ENCODE results near the gene C19orf67. TPM values are rescaled to one million over a fixed set of nuclear protein-coding genes. Genes with fewer than 3 reads are reported as not detected.

C19orf67 gene
- total RNA-seq, 1 experiment from 2014 or later, result 0.39 TPM

DNA sequence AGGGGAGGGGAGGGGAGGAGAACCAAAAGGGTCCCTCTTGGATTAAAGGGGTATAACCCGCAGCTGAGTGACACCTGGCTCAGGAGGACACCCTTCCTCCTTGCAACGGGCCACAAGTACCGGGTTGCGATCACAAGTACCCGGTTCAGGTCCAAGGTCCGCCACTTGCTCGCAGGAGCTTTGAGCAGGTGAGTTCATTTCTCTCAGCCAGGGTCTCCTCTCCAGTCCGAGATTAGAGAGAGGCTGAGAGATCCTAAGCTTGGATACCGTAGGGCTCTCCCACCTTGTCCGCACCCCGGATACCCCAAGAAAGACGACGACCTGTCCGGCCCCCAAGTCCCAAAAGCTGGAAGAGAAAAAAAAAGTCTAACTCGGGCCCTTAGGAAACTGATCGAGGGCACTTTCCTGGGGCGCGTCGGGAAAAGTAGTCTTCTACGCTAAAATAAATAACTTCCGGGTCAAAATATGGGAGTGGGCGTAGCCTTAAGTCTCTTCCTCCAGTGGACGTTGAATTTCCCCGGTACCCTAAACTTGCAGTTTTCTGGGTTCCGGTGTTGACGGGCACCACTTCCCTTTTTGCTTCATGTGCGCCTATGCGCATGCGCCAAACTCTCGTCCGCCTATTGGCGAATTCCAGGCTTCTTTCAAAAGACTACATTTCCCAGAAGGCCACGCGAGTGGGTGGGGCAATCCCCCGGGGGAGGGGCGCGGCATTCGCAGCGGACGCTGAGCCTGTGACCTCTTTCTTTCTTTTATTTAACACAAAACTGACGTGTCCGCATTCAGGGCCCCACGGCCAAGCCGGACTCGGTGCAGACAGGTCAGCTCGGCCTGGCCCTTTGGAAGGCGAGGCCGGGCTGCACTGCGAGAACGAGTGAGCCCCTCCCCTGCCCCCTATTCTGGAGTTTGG is 4.4 kb downstream of the C19orf67 start:
- no peak overlapping the region for H2AK5ac ChIP-seq (ENCODE audit: insufficient read length, low read length)
- no peak overlapping the region for H3K4ac ChIP-seq (ENCODE audit: low read depth, low read length)
- no CpG with 5 or more reads among the region's 50 CpGs for WGBS (ENCODE audit: extremely low coverage, insufficient read length, low lambda C conversion rate)
- H3K9ac ChIP-seq (ENCODE audit: extremely low read depth, insufficient read length, low read length), result peak overlapping the region; percentile 52
- no peaks in the 10 kb centered on the region for H3K9me3 Mint-ChIP-seq
- DNase-seq, result peak; percentile 98
- peak overlapping the region; percentile 21; the same call in 1 of the 2 replicates for H3K14ac ChIP-seq (ENCODE audit: insufficient read depth, low read length)
- H3K27ac Mint-ChIP-seq, result peak overlapping the region in 2 of 3 experiments; percentile 86 to 94; a peak in 5 of 7 replicates
- H3K4me3 Mint-ChIP-seq, result peak overlapping the region; percentile 89 to 95
- H3K56ac ChIP-seq (ENCODE audit: insufficient read length, low read depth, low read length), result no peak overlapping the region
- peak overlapping the region; percentile 23 for H2AFZ ChIP-seq (ENCODE audit: low read length)
- no peak overlapping the region for H3T11ph ChIP-seq (ENCODE audit: low read length)
- peaks cover 6 to 7% of the 10 kb centered on the region in 2 experiments; a peak in 3 of 4 replicates for H3K4me1 Mint-ChIP-seq
- H3K23ac ChIP-seq (ENCODE audit: insufficient read length, low read depth, low read length), result no peak overlapping the region
- no peaks in the 10 kb centered on the region; a peak in 1 of 7 replicates for H3K36me3 Mint-ChIP-seq (ENCODE audit: insufficient read depth in 1 of 3, low read depth in 3 of 3)
- H2BK20ac ChIP-seq (ENCODE audit: low read depth, low read length, poor library complexity, severe bottlenecking), result no peak overlapping the region
- no peak overlapping the region for H3K27ac ChIP-seq (ENCODE audit: insufficient read length, low read depth, low read length)
- H3K9me3 ChIP-seq (ENCODE audit: control insufficient read depth, low read depth, low read length), result no peaks in the 10 kb centered on the region
- H3K79me2 ChIP-seq (ENCODE audit: insufficient read depth, low read length), result no peaks in the 10 kb centered on the region
- H3K4me1 ChIP-seq (ENCODE audit: insufficient read depth, low read length), result no peaks in the 10 kb centered on the region; the same call in 1 of the 2 replicates
- no peak overlapping the region for H4K91ac ChIP-seq (ENCODE audit: insufficient read length, low read depth, low read length)
- no peak overlapping the region for H4K5ac ChIP-seq (ENCODE audit: insufficient read length, low read depth, low read length)
- no peak overlapping the region for H2BK12ac ChIP-seq (ENCODE audit: insufficient read length, low read depth, low read length)
- no peaks in the 10 kb centered on the region for H3K27me3 ChIP-seq (ENCODE audit: insufficient read depth, low read length)
- no peak overlapping the region for H2BK15ac ChIP-seq (ENCODE audit: low read depth, low read length)
- H2BK5ac ChIP-seq (ENCODE audit: insufficient read length, low read length), result no peak overlapping the region
- no peak overlapping the region for H3K18ac ChIP-seq (ENCODE audit: insufficient read length, low read depth, low read length)
- H3K4me2 ChIP-seq (ENCODE audit: insufficient read depth, insufficient read length, low read length), result peak overlapping the region; percentile 76
- H3K27me3 Mint-ChIP-seq (ENCODE audit: low read depth), result peaks cover 23% of the 10 kb centered on the region
- H3K79me1 ChIP-seq (ENCODE audit: insufficient read depth, low read depth, low read length, poor library complexity, severe bottlenecking), result no peaks in the 10 kb centered on the region
- no peak overlapping the region for H4K8ac ChIP-seq (replicated peaks; ENCODE audit: insufficient read length, low read depth, low read length)
- H4K20me1 ChIP-seq (ENCODE audit: control insufficient read depth, insufficient read depth, insufficient read length), result no peaks in the 10 kb centered on the region
- TF ChIP-seq, protein P1, sequence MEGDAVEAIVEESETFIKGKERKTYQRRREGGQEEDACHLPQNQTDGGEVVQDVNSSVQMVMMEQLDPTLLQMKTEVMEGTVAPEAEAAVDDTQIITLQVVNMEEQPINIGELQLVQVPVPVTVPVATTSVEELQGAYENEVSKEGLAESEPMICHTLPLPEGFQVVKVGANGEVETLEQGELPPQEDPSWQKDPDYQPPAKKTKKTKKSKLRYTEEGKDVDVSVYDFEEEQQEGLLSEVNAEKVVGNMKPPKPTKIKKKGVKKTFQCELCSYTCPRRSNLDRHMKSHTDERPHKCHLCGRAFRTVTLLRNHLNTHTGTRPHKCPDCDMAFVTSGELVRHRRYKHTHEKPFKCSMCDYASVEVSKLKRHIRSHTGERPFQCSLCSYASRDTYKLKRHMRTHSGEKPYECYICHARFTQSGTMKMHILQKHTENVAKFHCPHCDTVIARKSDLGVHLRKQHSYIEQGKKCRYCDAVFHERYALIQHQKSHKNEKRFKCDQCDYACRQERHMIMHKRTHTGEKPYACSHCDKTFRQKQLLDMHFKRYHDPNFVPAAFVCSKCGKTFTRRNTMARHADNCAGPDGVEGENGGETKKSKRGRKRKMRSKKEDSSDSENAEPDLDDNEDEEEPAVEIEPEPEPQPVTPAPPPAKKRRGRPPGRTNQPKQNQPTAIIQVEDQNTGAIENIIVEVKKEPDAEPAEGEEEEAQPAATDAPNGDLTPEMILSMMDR (conservative IDR thresholded peaks at IDR 0.05), result no peak
- peaks cover 9% of the 10 kb centered on the region for H3K23me2 ChIP-seq (ENCODE audit: insufficient read length, low read depth, low read length, poor library complexity, severe bottlenecking)
- no peak overlapping the region for H2BK120ac ChIP-seq (ENCODE audit: low read depth, low read length, poor library complexity, severe bottlenecking)

Data from H9 (cell line).